Keratinocyte (primary cell): ENCODE results near the gene NAPB. TPM values are rescaled to one million over a fixed set of nuclear protein-coding genes. Genes with fewer than 3 reads are reported as not detected.

Experiments used
- DNase-seq: peaks from one replicate; pipeline ENCODE4 v3.0.0-alpha.2; 2011; ENCODE audit warnings: low read depth, missing footprints, low spot score
- FAIRE-seq: peaks from 2 replicates; lab custom pipeline; 2011; peaks lifted over from hg19 to GRCh38; lab: Jason Lieb, UNC
- H2AFZ ChIP-seq: 2 replicates; pipeline ENCODE4 v1.6.0; 2012; ENCODE audit warnings: low read length, control low read depth, inconsistent platforms; ENCODE audit not compliant: control insufficient read depth
- H3K27ac ChIP-seq: 2 replicates; pipeline ENCODE4 v1.5.1; 2011; ENCODE audit warnings: low read length; ENCODE audit not compliant: control insufficient read depth, insufficient read depth
- H3K27me3 ChIP-seq: 3 replicates; pipeline ENCODE4 v1.6.0; 2011; ENCODE audit warnings: low read length; ENCODE audit not compliant: control insufficient read depth, insufficient read depth; ENCODE audit errors: extremely low read depth
- H3K36me3 ChIP-seq, 2 experiments: 2 replicates in 1 of 2; 3 replicates in 1 of 2; pipeline ENCODE4 v1.5.1; 2011; ENCODE audit warnings: low read length in 2 of 2, mild to moderate bottlenecking in 1 of 2; ENCODE audit not compliant: control insufficient read depth in 2 of 2, insufficient read depth in 2 of 2; ENCODE audit errors: extremely low read depth in 1 of 2
- H3K4me1 ChIP-seq: 3 replicates; pipeline ENCODE4 v1.5.1; 2011; ENCODE audit warnings: low read length; ENCODE audit not compliant: control insufficient read depth, insufficient read depth; ENCODE audit errors: extremely low read depth
- H3K4me2 ChIP-seq: 3 replicates; pipeline ENCODE4 v1.6.0; 2011; ENCODE audit warnings: low read depth, low read length; ENCODE audit not compliant: control insufficient read depth, insufficient read depth; ENCODE audit errors: extremely low read depth
- H3K4me3 ChIP-seq, 3 experiments: fragments of 200-600 bp in 1 of 3; sonication (generic) in 1 of 3; 2 replicates in 2 of 3; 3 replicates in 1 of 3; pipeline ENCODE4 v1.5.1; 2011 to 2016; ENCODE audit warnings: low read length in 3 of 3, mild to moderate bottlenecking in 3 of 3, control low read depth in 2 of 3, inconsistent platforms in 1 of 3, low read depth in 1 of 3, mixed read lengths in 1 of 3, mixed run types in 1 of 3, moderate library complexity in 1 of 3; ENCODE audit not compliant: control insufficient read depth in 2 of 3, insufficient read depth in 2 of 3; ENCODE audit errors: extremely low read depth in 1 of 3
- H3K79me2 ChIP-seq: 2 replicates; pipeline ENCODE4 v1.6.0; 2012; ENCODE audit warnings: low read length; ENCODE audit not compliant: control insufficient read depth, insufficient read depth
- H3K9ac ChIP-seq: 3 replicates; pipeline ENCODE4 v1.6.0; 2011; ENCODE audit warnings: low read length; ENCODE audit not compliant: control insufficient read depth, insufficient read depth; ENCODE audit errors: extremely low read depth
- H3K9me1 ChIP-seq: 3 replicates; pipeline ENCODE4 v1.6.0; 2011; ENCODE audit warnings: low read length; ENCODE audit not compliant: control insufficient read depth, insufficient read depth; ENCODE audit errors: extremely low read depth
- H3K9me3 ChIP-seq: 2 replicates; pipeline ENCODE4 v1.5.1; 2012; ENCODE audit warnings: low read depth, low read length; ENCODE audit not compliant: control insufficient read depth
- H4K20me1 ChIP-seq: 3 replicates; pipeline ENCODE4 v1.6.0; 2011; ENCODE audit warnings: low read length; ENCODE audit not compliant: control insufficient read depth, insufficient read depth; ENCODE audit errors: extremely low read depth
- EZH2 ChIP-seq: IDR thresholded peaks from one replicate; pipeline ENCODE4 v1.6.1; 2012; ENCODE audit warnings: inconsistent platforms, mild to moderate bottlenecking, low read length, moderate library complexity
- dilution Hi-C: fragments of 300-500 bp; cut with MboI; formaldehyde crosslinking; loops from one replicate; pipeline ENCODE4 v1.7.0; 2020; ENCODE audit warnings: low sequenced_read_pairs; ENCODE audit not compliant: extremely low pct_ligation_motif_present
- polyA plus RNA-seq, 5 experiments: library from polyadenylated mRNA; depleted of rRNA in 3 of 5; stranded (reverse) in 3 of 5; stranded (forward) in 1 of 5; unstranded in 1 of 5; fragments of >200 nt; gene quantifications; 1 replicate in 1 of 5; 2 replicates in 3 of 5; 3 replicates in 1 of 5; pipeline versions ENCODE4 v1.2.1 to v1.2.3, GENCODE V29; 2011 to 2012; ENCODE audit warnings: missing spikeins in 2 of 5, low read depth in 1 of 5, low replicate concordance in 1 of 5
- TF ChIP-seq, protein P1 (sequence below), 3 experiments: IDR thresholded peaks in 1 of 3; conservative IDR thresholded peaks in 1 of 3; optimal IDR thresholded peaks in 1 of 3; 2 replicates in 2 of 3; 3 replicates in 1 of 3; pipeline versions ENCODE3 to v1.5.1; 2011; ENCODE audit warnings: low read length in 3 of 3, mild to moderate bottlenecking in 3 of 3, moderate library complexity in 2 of 3, control low read depth in 1 of 3, inconsistent platforms in 1 of 3; ENCODE audit not compliant: insufficient read depth in 2 of 3; ENCODE audit errors: extremely low read depth in 1 of 3

Gene NAPB
- polyA plus RNA-seq, 1 donor (not counting 4 experiments of a cell fraction or from before 2014, with no cell fraction given) = 11.6 TPM

DNA sequence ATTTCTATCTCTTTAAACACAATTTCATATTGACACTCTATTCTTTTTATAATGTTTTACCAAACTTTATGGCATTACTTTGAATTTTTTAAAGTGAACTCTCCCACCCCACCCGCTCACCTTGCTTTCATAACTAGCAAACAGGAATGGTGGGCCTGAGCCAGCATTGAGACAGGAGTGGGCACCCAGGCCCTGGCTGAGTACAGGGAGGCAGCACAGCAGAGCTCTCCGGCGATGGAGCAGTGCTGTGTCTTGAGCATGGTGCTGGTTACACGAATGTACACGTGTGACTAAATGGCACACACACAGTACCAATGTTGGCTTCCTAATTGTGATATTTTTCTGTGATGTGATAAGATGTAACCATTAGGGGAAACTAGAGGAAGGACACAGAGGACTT is 26.9 kb upstream of the NAPB start:
- H3K27me3 ChIP-seq = no peaks in the 10 kb centered on the region
- no peak overlapping the region for H3K4me3 ChIP-seq
- no peaks in the 10 kb centered on the region for H3K36me3 ChIP-seq
- H4K20me1 ChIP-seq = no peaks in the 10 kb centered on the region
- DNase-seq (no peak), FAIRE-seq (no peak)
- dilution Hi-C loops = no loop called here
- peaks cover 2% of the 10 kb centered on the region for H3K9me1 ChIP-seq
- H3K27ac ChIP-seq = no peak overlapping the region
- H3K79me2 ChIP-seq = no peaks in the 10 kb centered on the region
- H3K9ac ChIP-seq = no peak overlapping the region
- no peaks in the 10 kb centered on the region for H3K9me3 ChIP-seq
- H3K4me2 ChIP-seq = no peak overlapping the region
- TF ChIP-seq, protein P1, sequence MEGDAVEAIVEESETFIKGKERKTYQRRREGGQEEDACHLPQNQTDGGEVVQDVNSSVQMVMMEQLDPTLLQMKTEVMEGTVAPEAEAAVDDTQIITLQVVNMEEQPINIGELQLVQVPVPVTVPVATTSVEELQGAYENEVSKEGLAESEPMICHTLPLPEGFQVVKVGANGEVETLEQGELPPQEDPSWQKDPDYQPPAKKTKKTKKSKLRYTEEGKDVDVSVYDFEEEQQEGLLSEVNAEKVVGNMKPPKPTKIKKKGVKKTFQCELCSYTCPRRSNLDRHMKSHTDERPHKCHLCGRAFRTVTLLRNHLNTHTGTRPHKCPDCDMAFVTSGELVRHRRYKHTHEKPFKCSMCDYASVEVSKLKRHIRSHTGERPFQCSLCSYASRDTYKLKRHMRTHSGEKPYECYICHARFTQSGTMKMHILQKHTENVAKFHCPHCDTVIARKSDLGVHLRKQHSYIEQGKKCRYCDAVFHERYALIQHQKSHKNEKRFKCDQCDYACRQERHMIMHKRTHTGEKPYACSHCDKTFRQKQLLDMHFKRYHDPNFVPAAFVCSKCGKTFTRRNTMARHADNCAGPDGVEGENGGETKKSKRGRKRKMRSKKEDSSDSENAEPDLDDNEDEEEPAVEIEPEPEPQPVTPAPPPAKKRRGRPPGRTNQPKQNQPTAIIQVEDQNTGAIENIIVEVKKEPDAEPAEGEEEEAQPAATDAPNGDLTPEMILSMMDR (optimal IDR thresholded peaks at IDR 0.05 in 1 of 3, IDR thresholded peaks at IDR 0.05 in 1 of 3, conservative IDR thresholded peaks at IDR 0.05 in 1 of 3; ENCODE audit: extremely low read depth in 1 of 3, insufficient read depth in 2 of 3, low read length in 3 of 3) = no peak
- TF ChIP-seq EZH2 = no peak
- no peak overlapping the region for H2AFZ ChIP-seq
- peaks cover 10% of the 10 kb centered on the region for H3K4me1 ChIP-seq

- Histone ChIP-seq H3K9ac (no peak overlapping the region), H3K27ac (no peak overlapping the region), H3K9me1 (peaks cover 2% of the 10 kb centered on the region), H2AFZ (no peak overlapping the region), H4K20me1 (no peaks in the 10 kb centered on the region), H3K9me3 (no peaks in the 10 kb centered on the region), H3K27me3 (no peaks in the 10 kb centered on the region), H3K79me2 (no peaks in the 10 kb centered on the region), H3K4me3 (no peak overlapping the region), H3K36me3 (no peaks in the 10 kb centered on the region), H3K4me1 (peaks cover 10% of the 10 kb centered on the region), H3K4me2 (no peak overlapping the region)
- DNase-seq = no peak
- dilution Hi-C loops = no loop called here
- no peak for FAIRE-seq
- no peak for TF ChIP-seq EZH2
- TF ChIP-seq, protein P1 (optimal IDR thresholded peaks at IDR 0.05 in 1 of 3, IDR thresholded peaks at IDR 0.05 in 1 of 3, conservative IDR thresholded peaks at IDR 0.05 in 1 of 3; ENCODE audit: extremely low read depth in 1 of 3, insufficient read depth in 2 of 3, low read length in 3 of 3) = peak in 2 of 3 experiments; percentile 38 to 53
These were observed 25.2 kb upstream of the NAPB start for GRCh38 chr20:23446505-23446904.
